LNCaP clone FGC (cell line): ENCODE measurements around the gene KIF6.

ENCODE experiments used
- DNase-seq: peaks from one replicate; pipeline ENCODE4 v3.0.0-alpha.2; 2011; ENCODE audit warnings: low read depth
- H3K4me3 ChIP-seq: 2 replicates; pipeline ENCODE4 v1.5.1; 2011; ENCODE audit warnings: mild to moderate bottlenecking, low read depth, low read length, control low read depth
- CTCF ChIP-seq: IDR thresholded peaks from 2 replicates; pipeline ENCODE4 v1.5.1; 2012; ENCODE audit warnings: mild to moderate bottlenecking; ENCODE audit not compliant: control insufficient read depth, insufficient read depth; ENCODE audit errors: extremely low read depth

KIF6 gene

GRCh38 chr6:39470506-39470905 lies 254.7 kb downstream of the KIF6 start:
- no peak for TF ChIP-seq CTCF
- no peak for DNase-seq
- H3K4me3 ChIP-seq, result no peak overlapping the region

GRCh38 chr6:39468385-39468784 lies 256.8 kb downstream of the KIF6 start:
- H3K4me3 ChIP-seq, result no peak overlapping the region
- no peak for DNase-seq
- TF ChIP-seq CTCF, result no peak

- DNase-seq, result no peak
- H3K4me3 ChIP-seq, result no peak overlapping the region
- TF ChIP-seq CTCF, result no peak
Observed at GRCh38 chr6:39466631-39467030, 258.6 kb downstream of the KIF6 start.

GRCh38 chr6:39465539-39465938 lies 259.7 kb downstream of the KIF6 start:
- TF ChIP-seq CTCF, result no peak
- H3K4me3 ChIP-seq, result no peak overlapping the region
- DNase-seq, result no peak

GRCh38 chr6:39464067-39464466 lies 261.1 kb downstream of the KIF6 start:
- DNase-seq, result no peak
- H3K4me3 ChIP-seq, result no peak overlapping the region

DNA sequence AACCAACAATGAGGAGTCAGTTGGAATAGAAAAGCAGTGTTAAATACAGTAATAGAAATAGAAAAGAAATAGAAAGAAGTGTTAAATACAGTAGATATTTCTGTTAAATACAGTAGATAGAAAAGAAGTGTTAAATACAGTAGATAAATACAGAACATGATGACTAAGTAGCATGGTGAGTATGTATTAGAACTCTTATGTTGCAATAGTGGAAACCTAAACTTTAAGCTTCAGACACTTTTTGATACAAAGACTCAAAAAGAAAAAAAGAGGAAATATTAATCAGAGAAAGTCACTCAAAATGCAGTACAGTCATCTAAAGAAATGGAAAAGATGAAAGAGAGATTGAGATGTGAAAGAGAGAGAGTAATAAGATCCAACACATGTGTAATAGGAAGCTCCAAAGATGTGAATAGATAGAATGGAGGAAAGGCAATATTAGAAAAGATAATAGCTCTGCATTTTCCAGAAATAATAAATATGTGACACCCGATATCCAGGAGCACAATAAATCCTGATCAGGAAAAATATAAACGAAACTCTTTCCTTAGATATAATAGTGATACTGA lies 271.2 kb downstream of the KIF6 start:
- TF ChIP-seq CTCF, result no peak
- no peak overlapping the region for H3K4me3 ChIP-seq
- DNase-seq, result no peak

More at GRCh38 chr6:39464067-39464466, 261.1 kb downstream of the KIF6 start:
- no peak for TF ChIP-seq CTCF

GRCh38 chr6:39453241-39453640 lies 272.0 kb downstream of the KIF6 start:
- TF ChIP-seq CTCF, result no peak
- H3K4me3 ChIP-seq, result no peak overlapping the region
- no peak for DNase-seq
